CD14-positive monocyte (primary cell): ENCODE data around the gene ITPR2. TPM values are rescaled to one million over a fixed set of nuclear protein-coding genes. Genes with fewer than 3 reads are reported as not detected.

Experiments
- DNase-seq, 3 donors: peaks; one replicate each; pipeline ENCODE4 v3.0.0-alpha.2; 2011 to 2022
- H2AFZ ChIP-seq: 2 replicates; pipeline ENCODE4 v1.6.0; 2012; ENCODE audit warnings: mild to moderate bottlenecking, low read depth, low read length, inconsistent platforms; ENCODE audit not compliant: insufficient read depth, poor library complexity, severe bottlenecking
- H3K27ac ChIP-seq, 2 donors: 1 replicate in 1 of 2; 2 replicates in 1 of 2; pipeline ENCODE4 v1.5.1; 2012 to 2013; ENCODE audit warnings: low read length in 2 of 2, control low read depth in 1 of 2, inconsistent platforms in 1 of 2, low read depth in 1 of 2, mild to moderate bottlenecking in 1 of 2
- H3K27me3 ChIP-seq, 2 donors: one replicate each; pipeline versions ENCODE4 v1.6.0 to v1.6.1; 2011 to 2013; ENCODE audit warnings: low read length in 2 of 2; ENCODE audit not compliant: control insufficient read depth in 2 of 2, insufficient read depth in 2 of 2
- H3K36me3 ChIP-seq, 2 donors: replicated peaks in 1 of 2; 1 replicate in 1 of 2; 2 replicates in 1 of 2; pipeline versions ENCODE4 v1.5.1 to v1.6.1; 2012 to 2013; ENCODE audit warnings: low read length in 2 of 2, control low read depth in 1 of 2, inconsistent platforms in 1 of 2, mild to moderate bottlenecking in 1 of 2; ENCODE audit not compliant: insufficient read depth in 2 of 2, control insufficient read depth in 1 of 2
- H3K4me1 ChIP-seq, 2 donors: 1 replicate in 1 of 2; 2 replicates in 1 of 2; pipeline versions ENCODE4 v1.5.1 to v1.6.1; 2012 to 2013; ENCODE audit warnings: low read length in 2 of 2, control low read depth in 1 of 2, inconsistent platforms in 1 of 2, mild to moderate bottlenecking in 1 of 2, moderate library complexity in 1 of 2; ENCODE audit not compliant: insufficient read depth in 2 of 2, control insufficient read depth in 1 of 2
- H3K4me2 ChIP-seq: replicated peaks from 2 replicates; pipeline ENCODE3; 2012; ENCODE audit warnings: low read length, moderate library complexity, mild to moderate bottlenecking; ENCODE audit not compliant: poor library complexity, severe bottlenecking; ENCODE audit errors: extremely low read depth
- H3K4me3 ChIP-seq, 3 experiments: fragments of 200-600 bp in 1 of 3; sonication (generic) in 1 of 3; replicated peaks in 1 of 3; 1 replicate in 2 of 3; 2 replicates in 1 of 3; pipeline ENCODE4 v1.5.1; 2011 to 2013; ENCODE audit warnings: low read length in 3 of 3, mild to moderate bottlenecking in 3 of 3, control low read depth in 2 of 3, low read depth in 2 of 3, inconsistent platforms in 1 of 3, moderate library complexity in 1 of 3
- H3K79me2 ChIP-seq: 2 replicates; pipeline ENCODE4 v1.6.0; 2012; ENCODE audit warnings: mild to moderate bottlenecking, control low read depth, inconsistent platforms, low read length, moderate library complexity; ENCODE audit not compliant: insufficient read depth
- H3K9ac ChIP-seq: 2 replicates; pipeline ENCODE4 v1.6.0; 2017; ENCODE audit warnings: low read length, mild to moderate bottlenecking; ENCODE audit not compliant: insufficient read depth, poor library complexity, severe bottlenecking
- H3K9me3 ChIP-seq, 2 donors: replicated peaks in 1 of 2; 1 replicate in 1 of 2; 2 replicates in 1 of 2; pipeline versions ENCODE4 v1.5.1 to v1.6.1; 2012 to 2013; ENCODE audit warnings: low read length in 2 of 2, control low read depth in 1 of 2; ENCODE audit not compliant: control insufficient read depth in 1 of 2, insufficient read depth in 1 of 2
- H4K20me1 ChIP-seq: 2 replicates; pipeline ENCODE4 v1.6.0; 2012; ENCODE audit warnings: mild to moderate bottlenecking, low read length, control low read depth, moderate library complexity; ENCODE audit not compliant: insufficient read depth
- H3K27ac Mint-ChIP-seq, 7 donors: one replicate each; pipeline ENCODE4 v1.8.0; 2020; ENCODE audit warnings: mild to moderate bottlenecking in 7 of 7, mixed read lengths in 7 of 7, moderate library complexity in 6 of 7, inconsistent platforms in 2 of 7
- H3K27me3 Mint-ChIP-seq, 3 donors: one replicate each; pipeline ENCODE4 v1.8.0; 2021 to 2022; ENCODE audit warnings: low read depth in 3 of 3, mild to moderate bottlenecking in 3 of 3, mixed read lengths in 3 of 3, moderate library complexity in 3 of 3, inconsistent platforms in 1 of 3
- H3K36me3 Mint-ChIP-seq, 2 donors: one replicate each; pipeline ENCODE4 v1.8.0; 2020; ENCODE audit warnings: mixed read lengths in 2 of 2, inconsistent platforms in 1 of 2, mild to moderate bottlenecking in 1 of 2
- H3K4me1 Mint-ChIP-seq: one replicate; pipeline ENCODE4 v1.8.0; 2020; ENCODE audit warnings: mild to moderate bottlenecking, mixed read lengths
- H3K4me3 Mint-ChIP-seq, 2 donors: one replicate each; pipeline ENCODE4 v1.8.0; 2020; ENCODE audit warnings: mild to moderate bottlenecking in 2 of 2, mixed read lengths in 2 of 2, moderate library complexity in 1 of 2
- H3K9me3 Mint-ChIP-seq, 7 donors: one replicate each; pipeline ENCODE4 v1.8.0; 2020 to 2022; ENCODE audit warnings: mixed read lengths in 7 of 7, mild to moderate bottlenecking in 6 of 7, moderate library complexity in 6 of 7, inconsistent platforms in 2 of 7
- WGBS: methylation state at CpG from one replicate; pipeline ENCODE4 v1.1.5; 2013; ENCODE audit warnings: missing lambda C conversion rate; ENCODE audit not compliant: insufficient coverage; 5-methylcytosine and 5-hydroxymethylcytosine counted together
- intact Hi-C, 2 donors: fragments of 100-400 bp; cut with micrococcal nuclease; formaldehyde crosslinking; loops; one replicate each; pipeline versions ENCODE4 v1.15.0 to v1.15.1; 2023
- polyA plus RNA-seq, 3 donors: library from polyadenylated mRNA; depleted of rRNA in 1 of 3; unstranded in 2 of 3; stranded (reverse) in 1 of 3; fragments of 300-500 nt in 2 of 3; fragments of >200 nt in 1 of 3; fragmentation: Illumina TruSeq in 2 of 3; gene quantifications; 1 replicate in 2 of 3; 2 replicates in 1 of 3; pipeline ENCODE4 v1.2.3, GENCODE V29; 2012 to 2021
- TF ChIP-seq, protein P1 (sequence below): fragments of 200-600 bp; IDR thresholded peaks from one replicate; pipeline ENCODE4 v1.8.0; 2022; ENCODE audit warnings: antibody characterized with exemption, mild to moderate bottlenecking

ITPR2 gene
- polyA plus RNA-seq, 3 donors: 2.7 to 6.4 (median 5.7) TPM

DNA sequence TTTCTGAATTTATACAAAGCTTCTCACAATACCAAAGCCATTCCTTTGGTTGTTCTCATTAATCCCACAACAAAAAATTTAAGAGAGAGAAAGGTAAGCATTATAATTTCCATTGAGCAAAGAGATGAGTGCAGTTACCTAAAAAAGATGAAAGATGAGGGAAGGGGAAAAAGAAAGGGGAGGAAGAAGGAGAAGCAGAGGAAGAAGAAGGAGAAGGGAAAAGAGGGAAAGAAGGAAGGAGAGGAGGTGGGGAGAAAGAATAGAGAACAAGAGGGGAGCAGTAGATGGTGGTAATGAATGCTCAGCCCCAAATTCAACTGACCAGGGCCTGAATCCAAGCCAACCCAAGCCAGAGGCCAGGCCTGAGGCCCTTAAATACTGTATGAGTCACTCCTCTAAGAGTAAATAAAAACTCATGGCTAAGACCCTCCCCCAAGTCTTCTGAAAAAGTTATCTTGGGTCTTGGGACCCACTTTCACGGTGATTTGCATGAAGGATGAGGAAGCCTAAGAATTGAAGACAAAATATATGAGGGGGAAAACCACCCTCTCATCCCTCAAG, 144.6 kb downstream of the ITPR2 start:
- Histone ChIP-seq H3K79me2 (no peaks in the 10 kb centered on the region), H3K4me3 (no peak overlapping the region), H3K4me2 (no peak overlapping the region), H3K4me1 (no peaks in the 10 kb centered on the region), H4K20me1 (no peaks in the 10 kb centered on the region), H3K9me3 (peaks cover 0 to 8% of the 10 kb centered on the region in 2 donors), H3K27me3 (no peaks in the 10 kb centered on the region), H2AFZ (no peak overlapping the region), H3K9ac (no peak overlapping the region), H3K27ac (no peak overlapping the region), H3K36me3 (peaks cover 23 to 75% of the 10 kb centered on the region in 2 donors)
- DNase-seq: no peak
- TF ChIP-seq, protein P1, sequence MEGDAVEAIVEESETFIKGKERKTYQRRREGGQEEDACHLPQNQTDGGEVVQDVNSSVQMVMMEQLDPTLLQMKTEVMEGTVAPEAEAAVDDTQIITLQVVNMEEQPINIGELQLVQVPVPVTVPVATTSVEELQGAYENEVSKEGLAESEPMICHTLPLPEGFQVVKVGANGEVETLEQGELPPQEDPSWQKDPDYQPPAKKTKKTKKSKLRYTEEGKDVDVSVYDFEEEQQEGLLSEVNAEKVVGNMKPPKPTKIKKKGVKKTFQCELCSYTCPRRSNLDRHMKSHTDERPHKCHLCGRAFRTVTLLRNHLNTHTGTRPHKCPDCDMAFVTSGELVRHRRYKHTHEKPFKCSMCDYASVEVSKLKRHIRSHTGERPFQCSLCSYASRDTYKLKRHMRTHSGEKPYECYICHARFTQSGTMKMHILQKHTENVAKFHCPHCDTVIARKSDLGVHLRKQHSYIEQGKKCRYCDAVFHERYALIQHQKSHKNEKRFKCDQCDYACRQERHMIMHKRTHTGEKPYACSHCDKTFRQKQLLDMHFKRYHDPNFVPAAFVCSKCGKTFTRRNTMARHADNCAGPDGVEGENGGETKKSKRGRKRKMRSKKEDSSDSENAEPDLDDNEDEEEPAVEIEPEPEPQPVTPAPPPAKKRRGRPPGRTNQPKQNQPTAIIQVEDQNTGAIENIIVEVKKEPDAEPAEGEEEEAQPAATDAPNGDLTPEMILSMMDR: no peak
- WGBS: no CpG with 5 or more reads among the region's 1 CpG
- no peaks in the 10 kb centered on the region for H3K4me1 Mint-ChIP-seq
- peaks cover 0 to 4% (median 0%) of the 10 kb centered on the region in 3 donors for H3K27me3 Mint-ChIP-seq
- H3K4me3 Mint-ChIP-seq: no peak overlapping the region
- intact Hi-C loops: no loop called here
- no peak overlapping the region for H3K27ac Mint-ChIP-seq
- H3K9me3 Mint-ChIP-seq: peaks cover 0 to 6% (median 2%) of the 10 kb centered on the region in 7 donors
- H3K36me3 Mint-ChIP-seq: peaks cover 28 to 56% of the 10 kb centered on the region in 2 donors

DNA sequence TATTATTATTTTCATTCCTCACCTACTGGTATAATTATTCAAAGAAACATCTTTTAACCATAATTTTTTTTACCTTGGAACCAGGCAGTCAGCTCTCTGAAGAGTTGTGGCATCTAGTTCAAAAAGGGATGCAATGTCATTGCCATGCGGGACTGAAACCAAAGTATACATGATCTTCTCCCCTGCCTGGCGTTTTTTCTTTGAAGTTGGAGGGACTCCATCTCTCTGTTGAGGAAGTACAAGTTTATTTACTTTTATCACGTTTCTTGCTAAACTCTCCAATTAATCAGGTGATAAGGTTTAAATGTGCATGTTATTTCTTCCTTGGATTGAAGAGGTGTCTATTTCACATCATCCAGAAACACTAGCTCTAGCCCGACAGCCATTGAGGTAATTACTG, 146.6 kb downstream of the ITPR2 start:
- Histone ChIP-seq H3K4me2 (no peak overlapping the region), H4K20me1 (no peaks in the 10 kb centered on the region), H3K9me3 (peaks cover 0 to 13% of the 10 kb centered on the region in 2 donors), H3K4me3 (no peak overlapping the region), H3K9ac (no peak overlapping the region), H3K27me3 (no peaks in the 10 kb centered on the region), H3K27ac (no peak overlapping the region), H2AFZ (no peak overlapping the region), H3K79me2 (no peaks in the 10 kb centered on the region), H3K36me3 (peaks cover 28 to 76% of the 10 kb centered on the region in 2 donors), H3K4me1 (no peaks in the 10 kb centered on the region)
- TF ChIP-seq, protein P1: no peak
- WGBS: 80% methylated on average over 1 of the region's 4 CpGs
- Mint-ChIP-seq H3K4me1 (no peaks in the 10 kb centered on the region), H3K9me3 (peaks cover 0 to 6% (median 2%) of the 10 kb centered on the region in 7 donors), H3K27ac (no peak overlapping the region), H3K27me3 (peaks cover 0 to 4% (median 0%) of the 10 kb centered on the region in 3 donors), H3K4me3 (no peak overlapping the region), H3K36me3 (peaks cover 34 to 59% of the 10 kb centered on the region in 2 donors)
- intact Hi-C loops: no loop called here
- DNase-seq: no peak
